ENCODE data around the gene BDP1. TPM values are rescaled to one million over a fixed set of nuclear protein-coding genes. Genes with fewer than 3 reads are reported as not detected.
A peak's percentile ranks its signal among the peaks of the same experiment; 100 is the strongest.
"Not testable (repeated sequence)": the region's sequence is repeated elsewhere in the genome, so short reads cannot be mapped to it uniquely, and the experiment has no call there.

BDP1 gene
- polyA plus RNA-seq = 10 to 100 TPM in 1 of 3 donors, 1 to 10 TPM in 2; 1.3 to 15.0 (median 4.7) TPM

GRCh38 chr5:71455427-71456361 lies at the start of gene BDP1:
BDP1 (plus strand) TSS chr5:71455651; CDS start chr5:71455878, 227 bp downstream.
- H3K4me3 Mint-ChIP-seq = peak within 1 kb of the TSS; percentile 89 to 100 (median 95)
- H3K27me3 Mint-ChIP-seq (ENCODE audit: low read depth in 3 of 3) = peaks cover 2 to 22% (median 15%) of the 10 kb centered on the region in 3 donors
- H3K36me3 Mint-ChIP-seq = peaks cover 3 to 11% (median 4%) of the 10 kb centered on the region in 3 donors
- peak; percentile 94 to 95 (median 94) for DNase-seq
- peaks cover 27 to 40% of the 10 kb centered on the region in 2 donors for H3K4me1 Mint-ChIP-seq
- peak within 1 kb of the TSS; percentile 93 to 98 (median 97) for H3K27ac Mint-ChIP-seq
- H3K9me3 Mint-ChIP-seq = no peaks in the 10 kb centered on the region

- H3K27ac Mint-ChIP-seq; H3K9me3 Mint-ChIP-seq; H3K4me1 Mint-ChIP-seq; H3K36me3 Mint-ChIP-seq; H3K27me3 Mint-ChIP-seq (ENCODE audit: low read depth in 3 of 3); DNase-seq; H3K4me3 Mint-ChIP-seq: not testable (repeated sequence)
Observed at GRCh38 chr5:71410088-71410487, 45.4 kb upstream of the BDP1 start.

- not testable (repeated sequence) for H3K36me3 Mint-ChIP-seq, H3K9me3 Mint-ChIP-seq, H3K4me1 Mint-ChIP-seq, DNase-seq, H3K27ac Mint-ChIP-seq, H3K4me3 Mint-ChIP-seq
- H3K27me3 Mint-ChIP-seq (ENCODE audit: low read depth in 3 of 3) = peaks cover 4 to 13% (median 9%) of the 10 kb centered on the region in 3 donors
Observed at GRCh38 chr5:71415626-71416025, 39.8 kb upstream of the BDP1 start.

- not testable (repeated sequence) for H3K4me1 Mint-ChIP-seq, H3K4me3 Mint-ChIP-seq, H3K9me3 Mint-ChIP-seq, H3K27ac Mint-ChIP-seq, H3K36me3 Mint-ChIP-seq, DNase-seq
- peaks cover 4 to 11% (median 11%) of the 10 kb centered on the region in 3 donors for H3K27me3 Mint-ChIP-seq (ENCODE audit: low read depth in 3 of 3)
Observed at GRCh38 chr5:71418026-71418425, 37.4 kb upstream of the BDP1 start.

- peaks cover 5 to 11% (median 8%) of the 10 kb centered on the region in 3 donors for H3K27me3 Mint-ChIP-seq (ENCODE audit: low read depth in 3 of 3)
- not testable (repeated sequence) for H3K9me3 Mint-ChIP-seq, H3K27ac Mint-ChIP-seq, H3K4me1 Mint-ChIP-seq, H3K4me3 Mint-ChIP-seq, H3K36me3 Mint-ChIP-seq, DNase-seq
Observed at GRCh38 chr5:71421278-71421677, 34.2 kb upstream of the BDP1 start.

- H3K9me3 Mint-ChIP-seq; DNase-seq; H3K27ac Mint-ChIP-seq; H3K4me1 Mint-ChIP-seq; H3K36me3 Mint-ChIP-seq; H3K27me3 Mint-ChIP-seq (ENCODE audit: low read depth in 3 of 3); H3K4me3 Mint-ChIP-seq: not testable (repeated sequence)
Observed at GRCh38 chr5:71423896-71424295, 31.6 kb upstream of the BDP1 start.

GRCh38 chr5:71426686-71427474 lies 28.6 kb upstream of the BDP1 start:
- not testable (repeated sequence) for DNase-seq; H3K27ac Mint-ChIP-seq; H3K4me3 Mint-ChIP-seq; H3K27me3 Mint-ChIP-seq (ENCODE audit: low read depth in 3 of 3); H3K9me3 Mint-ChIP-seq; H3K4me1 Mint-ChIP-seq; H3K36me3 Mint-ChIP-seq

- DNase-seq; H3K27me3 Mint-ChIP-seq (ENCODE audit: low read depth in 3 of 3); H3K4me1 Mint-ChIP-seq; H3K27ac Mint-ChIP-seq; H3K4me3 Mint-ChIP-seq; H3K9me3 Mint-ChIP-seq; H3K36me3 Mint-ChIP-seq: not testable (repeated sequence)
Observed at GRCh38 chr5:71432410-71432809, 23.0 kb upstream of the BDP1 start.

- not testable (repeated sequence) for H3K36me3 Mint-ChIP-seq; DNase-seq; H3K4me1 Mint-ChIP-seq; H3K27me3 Mint-ChIP-seq (ENCODE audit: low read depth in 3 of 3); H3K4me3 Mint-ChIP-seq; H3K9me3 Mint-ChIP-seq; H3K27ac Mint-ChIP-seq
Observed at GRCh38 chr5:71434825-71435224, 20.6 kb upstream of the BDP1 start.

- not testable (repeated sequence) for H3K4me3 Mint-ChIP-seq; H3K27me3 Mint-ChIP-seq (ENCODE audit: low read depth in 3 of 3)
Observed at GRCh38 chr5:71441564-71441963, 13.9 kb upstream of the BDP1 start.

GRCh38 chr5:71443891-71444290 lies 11.6 kb upstream of the BDP1 start:
- H3K9me3 Mint-ChIP-seq, H3K36me3 Mint-ChIP-seq, H3K4me3 Mint-ChIP-seq, DNase-seq, H3K27ac Mint-ChIP-seq, H3K4me1 Mint-ChIP-seq: not testable (repeated sequence)
- H3K27me3 Mint-ChIP-seq (ENCODE audit: low read depth in 3 of 3) = peaks cover 1 to 17% (median 2%) of the 10 kb centered on the region in 3 donors

More at GRCh38 chr5:71441564-71441963, 13.9 kb upstream of the BDP1 start:
- H3K4me1 Mint-ChIP-seq, H3K36me3 Mint-ChIP-seq, H3K27ac Mint-ChIP-seq, DNase-seq, H3K9me3 Mint-ChIP-seq: not testable (repeated sequence)

- H3K36me3 Mint-ChIP-seq, H3K4me1 Mint-ChIP-seq, H3K9me3 Mint-ChIP-seq, DNase-seq, H3K4me3 Mint-ChIP-seq, H3K27ac Mint-ChIP-seq: not testable (repeated sequence)
- peaks cover 0 to 20% (median 2%) of the 10 kb centered on the region in 3 donors for H3K27me3 Mint-ChIP-seq (ENCODE audit: low read depth in 3 of 3)
Observed at GRCh38 chr5:71445015-71445414, 10.4 kb upstream of the BDP1 start.

GRCh38 chr5:71445523-71446152 lies 9.8 kb upstream of the BDP1 start:
- DNase-seq, H3K36me3 Mint-ChIP-seq, H3K4me1 Mint-ChIP-seq, H3K9me3 Mint-ChIP-seq, H3K4me3 Mint-ChIP-seq, H3K27ac Mint-ChIP-seq: not testable (repeated sequence)
- H3K27me3 Mint-ChIP-seq (ENCODE audit: low read depth in 3 of 3) = peaks cover 0 to 17% (median 2%) of the 10 kb centered on the region in 3 donors
